GM23248 (cell line): Measurements from ENCODE around the gene ANO4.
"Not testable (repeated sequence)": the region's sequence is repeated elsewhere in the genome, so short reads cannot be mapped to it uniquely, and the experiment has no call there.

Experiments used
- EZH2 ChIP-seq: fragments of 200-600 bp; sonication (generic); IDR thresholded peaks from 2 replicates; pipeline ENCODE4 v1.6.1; 2018; ENCODE audit warnings: antibody characterized with exemption, mild to moderate bottlenecking; ENCODE audit not compliant: insufficient read depth, poor library complexity, severe bottlenecking
- EZH2phosphoT487 ChIP-seq: fragments of 200-600 bp; sonication (generic); IDR thresholded peaks from 2 replicates; pipeline ENCODE4 v1.6.1; 2018; ENCODE audit warnings: antibody characterized with exemption, moderate library complexity, mild to moderate bottlenecking, low read depth; ENCODE audit not compliant: insufficient read depth

- not testable (repeated sequence) for TF ChIP-seq EZH2, EZH2phosphoT487
Observed at GRCh38 chr12:101090222-101090621, 295.6 kb downstream of the ANO4 start.
